HG02938 (cell line): ENCODE measurements around the gene PMS2.
"Not testable (repeated sequence)": the region's sequence is repeated elsewhere in the genome, so short reads cannot be mapped to it uniquely, and the experiment has no call there.

Source experiments
- ATAC-seq: cut with Tn5 transposase; IDR thresholded peaks from one replicate; pipeline ENCODE4 v1.9.1; 2021; ENCODE audit warnings: mild to moderate bottlenecking, moderate library complexity; ENCODE audit not compliant: unreplicated experiment

PMS2 gene

GRCh38 chr7:6015917-6016652 is 7.2 kb upstream of the PMS2 start:
- no peak for ATAC-seq

- no peak for ATAC-seq
These were observed 3.7 kb upstream of the PMS2 start for GRCh38 chr7:6012355-6013104.

- no peak for ATAC-seq
These were observed 2.7 kb upstream of the PMS2 start for GRCh38 chr7:6011541-6011940.

- ATAC-seq: not testable (repeated sequence)
These were observed 1.5 kb upstream of the PMS2 start for GRCh38 chr7:6010370-6010769.

- not testable (repeated sequence) for ATAC-seq
These were observed 836 bp downstream of the PMS2 start for GRCh38 chr7:6007835-6008590.

GRCh38 chr7:6007386-6007785 is 1.5 kb downstream of the PMS2 start:
- no peak for ATAC-seq

- no peak for ATAC-seq
These were observed 11.5 kb downstream of the PMS2 start for GRCh38 chr7:5997210-5997808.

GRCh38 chr7:5987061-5987460 is 21.8 kb downstream of the PMS2 start:
- not testable (repeated sequence) for ATAC-seq

- not testable (repeated sequence) for ATAC-seq
These were observed 29.1 kb downstream of the PMS2 start for GRCh38 chr7:5979680-5980314.

GRCh38 chr7:5973580-5973979 is 35.3 kb downstream of the PMS2 start:
- not testable (repeated sequence) for ATAC-seq

- not testable (repeated sequence) for ATAC-seq
These were observed 38.4 kb downstream of the PMS2 start, which contains the start of gene RSPH10B for GRCh38 chr7:5970347-5970911. Gene RSPH10B, minus strand, starts transcription at chr7:5970689. Its CDS starts 3,573 bp downstream, at chr7:5967116.

- not testable (repeated sequence) for ATAC-seq
These were observed 45.0 kb downstream of the PMS2 start for GRCh38 chr7:5963810-5964209.

GRCh38 chr7:5963205-5963604 is 45.6 kb downstream of the PMS2 start:
- not testable (repeated sequence) for ATAC-seq

- ATAC-seq: not testable (repeated sequence)
These were observed 73.9 kb downstream of the PMS2 start for GRCh38 chr7:5934945-5935450.

GRCh38 chr7:5931905-5932644 is 76.8 kb downstream of the PMS2 start:
- ATAC-seq: not testable (repeated sequence)

GRCh38 chr7:5931250-5931649 is 77.6 kb downstream of the PMS2 start:
- not testable (repeated sequence) for ATAC-seq

- ATAC-seq: not testable (repeated sequence)
These were observed 78.6 kb downstream of the PMS2 start for GRCh38 chr7:5930290-5930689.

GRCh38 chr7:5926263-5926870 is 82.5 kb downstream of the PMS2 start:
- not testable (repeated sequence) for ATAC-seq

GRCh38 chr7:5924630-5925029 is 84.2 kb downstream of the PMS2 start:
- not testable (repeated sequence) for ATAC-seq
